ENCODE measurements around the gene FAM13A.

FAM13A gene

DNA sequence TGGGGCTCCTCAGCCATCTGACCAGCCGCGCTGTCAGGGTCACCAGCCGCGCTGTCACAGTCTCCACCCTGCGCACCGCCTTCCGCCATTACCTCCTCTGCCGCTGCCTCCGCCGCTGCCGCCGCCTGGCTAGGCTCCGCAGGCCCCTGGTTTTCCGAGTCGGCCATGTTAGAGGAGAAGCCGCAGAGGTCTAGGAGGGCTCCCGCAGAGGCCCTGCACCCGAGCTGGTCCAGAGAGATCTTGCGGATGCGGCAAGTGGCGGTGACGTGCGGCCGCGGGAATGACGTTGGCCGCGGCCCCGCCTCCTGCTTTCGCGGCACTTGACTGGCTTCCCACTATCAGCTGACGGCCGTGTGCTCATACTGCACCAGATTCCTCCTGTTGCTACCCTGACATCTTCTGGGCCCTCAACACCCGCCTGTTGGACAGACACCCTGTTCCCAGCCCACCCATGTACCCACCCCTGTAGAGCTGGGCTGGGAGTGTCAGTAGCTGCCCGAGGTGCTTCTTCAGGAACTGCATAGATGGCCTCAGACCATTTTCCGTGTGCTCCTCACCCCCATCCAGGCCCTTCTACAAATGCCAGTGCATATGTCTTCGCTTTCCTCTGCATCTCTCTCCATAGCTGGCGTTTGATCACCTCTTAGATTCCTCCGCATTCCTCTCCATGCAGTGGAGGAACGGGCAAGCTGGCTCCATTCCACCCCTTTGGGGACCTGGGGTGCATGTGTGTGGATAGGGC, 359.2 kb downstream of the FAM13A start, which contains the start of gene NAP1L5:
TSS of gene NAP1L5 (minus strand) at position 242 of the 742 bp plus-strand sequence. CDS start at position 167, 75 bp downstream.
- DNase-seq, result peak; percentile 65
- TF ChIP-seq, protein P1, sequence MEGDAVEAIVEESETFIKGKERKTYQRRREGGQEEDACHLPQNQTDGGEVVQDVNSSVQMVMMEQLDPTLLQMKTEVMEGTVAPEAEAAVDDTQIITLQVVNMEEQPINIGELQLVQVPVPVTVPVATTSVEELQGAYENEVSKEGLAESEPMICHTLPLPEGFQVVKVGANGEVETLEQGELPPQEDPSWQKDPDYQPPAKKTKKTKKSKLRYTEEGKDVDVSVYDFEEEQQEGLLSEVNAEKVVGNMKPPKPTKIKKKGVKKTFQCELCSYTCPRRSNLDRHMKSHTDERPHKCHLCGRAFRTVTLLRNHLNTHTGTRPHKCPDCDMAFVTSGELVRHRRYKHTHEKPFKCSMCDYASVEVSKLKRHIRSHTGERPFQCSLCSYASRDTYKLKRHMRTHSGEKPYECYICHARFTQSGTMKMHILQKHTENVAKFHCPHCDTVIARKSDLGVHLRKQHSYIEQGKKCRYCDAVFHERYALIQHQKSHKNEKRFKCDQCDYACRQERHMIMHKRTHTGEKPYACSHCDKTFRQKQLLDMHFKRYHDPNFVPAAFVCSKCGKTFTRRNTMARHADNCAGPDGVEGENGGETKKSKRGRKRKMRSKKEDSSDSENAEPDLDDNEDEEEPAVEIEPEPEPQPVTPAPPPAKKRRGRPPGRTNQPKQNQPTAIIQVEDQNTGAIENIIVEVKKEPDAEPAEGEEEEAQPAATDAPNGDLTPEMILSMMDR (IDR thresholded peaks at IDR 0.05; ENCODE audit: low read depth, low read length, missing control alignments), result no peak
- peak within 1 kb of the TSS; percentile 43 for H3K27ac ChIP-seq
- peak within 1 kb of the TSS; percentile 69 for H3K4me3 ChIP-seq (ENCODE audit: low read depth, low read length)
- in situ Hi-C loops (cut with HindIII; ENCODE audit: low pct_ligation_motif_present, low sequenced_read_pairs), result no loop called here
- no peaks in the 10 kb centered on the region for H3K36me3 ChIP-seq (replicated peaks)
- H3K27me3 ChIP-seq (replicated peaks), result no peaks in the 10 kb centered on the region

DNA sequence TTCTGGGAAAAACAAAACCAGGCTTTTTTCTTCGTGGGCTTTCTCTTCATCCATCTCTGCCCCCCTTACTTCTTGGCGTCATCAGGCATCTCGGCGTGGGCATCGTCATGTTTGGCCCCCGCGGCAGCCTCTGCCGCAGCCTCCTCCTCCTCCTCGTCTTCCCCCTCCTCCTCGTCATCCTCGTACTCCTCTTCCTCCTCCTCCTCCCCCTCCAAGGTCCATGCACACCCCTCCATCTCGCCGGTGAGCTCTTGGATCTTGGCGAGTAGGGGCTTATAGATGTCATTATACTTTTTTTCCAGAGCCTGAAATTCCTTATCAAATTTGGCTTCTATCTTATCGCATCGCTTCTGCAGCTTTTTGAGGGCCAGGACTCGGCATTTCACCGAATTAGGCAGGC, 359.8 kb downstream of the FAM13A start:
- Histone ChIP-seq H3K36me3 (replicated peaks) (no peaks in the 10 kb centered on the region), H3K27ac (peak overlapping the region; percentile 43), H3K4me3 (ENCODE audit: low read depth, low read length) (peak overlapping the region; percentile 69), H3K27me3 (replicated peaks) (no peaks in the 10 kb centered on the region)
- TF ChIP-seq, protein P1 (IDR thresholded peaks at IDR 0.05; ENCODE audit: low read depth, low read length, missing control alignments), result no peak
- no peak for DNase-seq
- in situ Hi-C loops (cut with HindIII; ENCODE audit: low pct_ligation_motif_present, low sequenced_read_pairs), result no loop called here

DNA sequence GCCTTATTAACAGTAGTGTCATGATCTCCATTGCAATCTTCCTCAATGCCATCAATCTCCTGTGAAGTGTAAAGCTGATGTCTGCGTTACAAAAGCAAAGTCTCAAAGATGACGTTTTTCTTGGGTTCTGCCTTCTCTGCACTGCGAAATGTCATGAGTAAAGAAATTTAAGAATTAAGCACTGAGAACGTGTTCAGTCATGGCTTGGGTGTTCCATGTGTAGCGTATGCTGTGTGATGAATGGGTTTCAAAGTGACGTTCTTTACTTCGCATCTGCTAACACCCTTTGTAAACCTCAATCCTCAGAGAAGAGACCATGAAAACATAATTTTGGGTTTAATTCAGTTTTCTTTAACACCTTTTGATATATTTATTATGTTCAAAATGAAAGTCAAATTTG, 360.4 kb downstream of the FAM13A start:
- in situ Hi-C loops (cut with HindIII; ENCODE audit: low pct_ligation_motif_present, low sequenced_read_pairs), result no loop called here
- H3K27ac ChIP-seq, result no peak overlapping the region
- TF ChIP-seq, protein P1 (IDR thresholded peaks at IDR 0.05; ENCODE audit: low read depth, low read length, missing control alignments), result no peak

DNA sequence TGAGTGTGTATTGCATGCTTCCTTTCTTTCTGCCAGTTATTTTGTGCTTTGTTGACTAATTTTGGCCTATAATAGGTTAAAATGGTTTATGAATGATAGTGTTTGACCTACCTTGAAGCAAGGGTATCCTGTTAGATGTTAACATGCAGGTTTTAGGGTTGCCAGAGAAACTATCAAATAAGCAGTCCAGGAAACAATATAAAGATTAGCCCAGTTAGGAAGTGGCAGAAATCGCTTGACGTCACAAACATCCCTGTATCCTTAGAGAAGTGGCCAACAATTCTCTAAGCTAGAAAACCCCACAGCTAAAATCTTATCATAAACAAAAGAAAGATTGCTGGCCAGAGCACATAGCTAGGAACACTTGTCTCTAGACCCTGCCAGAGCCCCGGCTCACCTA, 363.2 kb downstream of the FAM13A start:
- in situ Hi-C loops (cut with HindIII; ENCODE audit: low pct_ligation_motif_present, low sequenced_read_pairs), result no loop called here
- H3K36me3 ChIP-seq (replicated peaks), result no peaks in the 10 kb centered on the region
- H3K4me3 ChIP-seq (ENCODE audit: low read depth, low read length), result no peak overlapping the region
- no peaks in the 10 kb centered on the region for H3K27me3 ChIP-seq (replicated peaks)
- DNase-seq, result no peak
- no peak overlapping the region for H3K27ac ChIP-seq
- TF ChIP-seq, protein P1 (IDR thresholded peaks at IDR 0.05; ENCODE audit: low read depth, low read length, missing control alignments), result no peak

More for the DNA sequence above, 360.4 kb downstream of the FAM13A start:
- H3K4me3 ChIP-seq (ENCODE audit: low read depth, low read length), result peak overlapping the region; percentile 69
- DNase-seq, result no peak
- H3K36me3 ChIP-seq (replicated peaks), result no peaks in the 10 kb centered on the region
- no peaks in the 10 kb centered on the region for H3K27me3 ChIP-seq (replicated peaks)

DNA sequence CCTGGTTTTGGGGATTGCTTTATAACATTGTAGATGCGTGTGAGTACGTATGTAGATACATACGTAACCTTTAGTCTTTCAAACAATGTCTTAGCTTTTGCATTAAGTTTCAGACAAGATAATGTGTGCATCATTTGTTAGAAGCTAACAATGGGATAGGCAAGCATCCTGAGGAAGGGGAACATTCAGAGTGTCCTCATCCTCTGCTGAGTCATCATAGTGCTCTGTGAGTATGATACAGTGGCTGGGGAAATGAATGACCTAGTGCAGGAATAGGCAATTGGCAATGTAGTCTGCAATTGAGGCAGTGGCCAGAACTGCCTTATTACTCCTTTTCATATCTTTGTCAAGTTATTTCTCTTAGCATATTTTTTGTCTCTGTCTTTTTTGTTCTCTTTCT, 366.6 kb downstream of the FAM13A start:
- TF ChIP-seq, protein P1 (IDR thresholded peaks at IDR 0.05; ENCODE audit: low read depth, low read length, missing control alignments), result no peak
- Histone ChIP-seq H3K27ac (no peak overlapping the region), H3K4me3 (ENCODE audit: low read depth, low read length) (no peak overlapping the region), H3K27me3 (replicated peaks) (no peaks in the 10 kb centered on the region), H3K36me3 (replicated peaks) (no peaks in the 10 kb centered on the region)
- DNase-seq, result peak; percentile 41
- in situ Hi-C loops (cut with HindIII; ENCODE audit: low pct_ligation_motif_present, low sequenced_read_pairs), result no loop called here
